Right lobe of liver (tissue), 4 donors: ENCODE results near the gene RGPD5.
"Not testable (repeated sequence)": the region's sequence is repeated elsewhere in the genome, so short reads cannot be mapped to it uniquely, and the experiment has no call there.

ENCODE experiments used
- CTCF ChIP-seq, 4 donors: fragments of 200-600 bp in 3 of 4; fragments of 450-650 bp in 1 of 4; IDR thresholded peaks; one replicate each; pipeline versions ENCODE4 v1.5.1 to v1.8.0; 2016 to 2022; ENCODE audit warnings: antibody characterized with exemption in 4 of 4, mild to moderate bottlenecking in 2 of 4
- POLR2A ChIP-seq: fragments of 450-650 bp; IDR thresholded peaks from one replicate; pipeline ENCODE4 v1.6.1; 2017; ENCODE audit warnings: antibody characterized with exemption, mild to moderate bottlenecking
- donor health status: DM: no; HTN: no; CAD: no.
- donor health status: DM: no; HTN: no; CAD: no.
- donor health status: DM: no; HTN: yes; CAD: no.

DNA sequence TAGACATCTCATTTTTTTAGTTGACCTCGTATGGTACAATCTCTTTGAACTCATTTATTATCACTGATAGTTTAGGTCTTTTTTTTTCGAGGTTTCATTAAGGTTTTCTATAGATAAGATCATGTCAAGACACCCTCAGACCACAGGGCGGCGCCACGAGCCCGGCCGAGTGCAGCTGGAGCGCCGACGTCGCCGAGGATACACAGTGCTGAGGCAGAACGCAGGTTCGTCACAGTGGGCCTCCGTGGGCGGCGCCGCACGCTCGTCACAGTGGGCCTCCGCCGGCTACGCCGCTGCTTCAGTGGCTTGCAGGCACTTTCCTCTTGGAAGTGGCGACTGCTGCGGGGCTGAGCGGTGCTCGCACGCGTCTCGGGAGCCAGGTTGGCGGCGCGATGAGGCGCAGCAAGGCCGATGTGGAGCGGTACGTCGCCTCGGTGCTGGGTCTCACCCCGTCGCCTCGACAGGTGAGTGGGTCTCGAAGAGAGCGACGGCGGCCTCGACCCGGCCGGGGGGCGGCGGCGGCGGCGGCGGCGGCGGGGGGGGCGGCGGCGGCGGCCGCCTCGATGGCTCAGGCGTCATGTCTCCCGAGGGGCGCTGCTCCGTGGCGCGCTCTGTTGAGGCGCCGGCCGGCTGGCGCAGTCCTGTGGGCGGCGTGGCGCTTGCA is at the start of gene RGPD5:
- not testable (repeated sequence) for TF ChIP-seq CTCF (IDR thresholded peaks at IDR 0.05); POLR2A
